NK-92 (cell line): Measurements from ENCODE around the gene KISS1R.
"Not testable (repeated sequence)": the region's sequence is repeated elsewhere in the genome, so short reads cannot be mapped to it uniquely, and the experiment has no call there.

Experiments used
- DNase-seq: peaks from one replicate; lab custom pipeline; 2025; ENCODE audit not compliant: unreplicated experiment; lab: John Stamatoyannopoulos, UW

The KISS1R gene

GRCh38 chr19:917323-918151 is at the start of gene KISS1R:
TSS of gene KISS1R (plus strand) at chr19:917333. CDS start at chr19:917503, 170 bp downstream.
- DNase-seq = no peak

DNA sequence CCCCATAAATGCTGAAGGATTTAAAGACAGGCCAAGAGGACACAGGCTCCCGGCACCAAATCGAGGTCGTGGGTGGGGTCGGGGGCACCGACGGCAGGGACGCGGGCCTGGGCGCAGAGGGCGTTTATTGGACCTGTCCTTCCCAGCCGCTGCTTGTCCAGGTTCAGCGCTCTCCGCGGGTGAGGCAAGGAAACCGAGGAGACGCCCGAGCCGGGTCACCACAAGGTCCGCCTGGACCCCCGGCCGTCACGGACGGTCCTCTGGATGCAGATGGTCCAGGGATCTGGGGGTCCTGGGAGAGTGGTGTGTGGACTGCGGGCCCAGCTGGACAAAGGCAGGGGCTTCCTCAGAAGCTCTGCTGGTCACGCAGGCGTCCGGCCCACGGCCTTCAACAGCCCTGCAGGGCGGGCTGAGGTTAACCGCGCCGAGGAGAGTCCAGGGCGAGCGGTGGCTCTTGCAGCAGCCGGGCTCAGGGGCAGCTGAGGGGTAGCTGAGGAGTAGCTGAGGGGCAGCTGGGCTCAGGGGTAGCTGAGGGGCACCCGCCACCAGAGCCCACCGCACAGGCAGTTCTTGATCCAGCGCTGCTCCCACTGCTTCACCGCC is 49.2 kb upstream of the KISS1R start:
- no peak for DNase-seq

DNA sequence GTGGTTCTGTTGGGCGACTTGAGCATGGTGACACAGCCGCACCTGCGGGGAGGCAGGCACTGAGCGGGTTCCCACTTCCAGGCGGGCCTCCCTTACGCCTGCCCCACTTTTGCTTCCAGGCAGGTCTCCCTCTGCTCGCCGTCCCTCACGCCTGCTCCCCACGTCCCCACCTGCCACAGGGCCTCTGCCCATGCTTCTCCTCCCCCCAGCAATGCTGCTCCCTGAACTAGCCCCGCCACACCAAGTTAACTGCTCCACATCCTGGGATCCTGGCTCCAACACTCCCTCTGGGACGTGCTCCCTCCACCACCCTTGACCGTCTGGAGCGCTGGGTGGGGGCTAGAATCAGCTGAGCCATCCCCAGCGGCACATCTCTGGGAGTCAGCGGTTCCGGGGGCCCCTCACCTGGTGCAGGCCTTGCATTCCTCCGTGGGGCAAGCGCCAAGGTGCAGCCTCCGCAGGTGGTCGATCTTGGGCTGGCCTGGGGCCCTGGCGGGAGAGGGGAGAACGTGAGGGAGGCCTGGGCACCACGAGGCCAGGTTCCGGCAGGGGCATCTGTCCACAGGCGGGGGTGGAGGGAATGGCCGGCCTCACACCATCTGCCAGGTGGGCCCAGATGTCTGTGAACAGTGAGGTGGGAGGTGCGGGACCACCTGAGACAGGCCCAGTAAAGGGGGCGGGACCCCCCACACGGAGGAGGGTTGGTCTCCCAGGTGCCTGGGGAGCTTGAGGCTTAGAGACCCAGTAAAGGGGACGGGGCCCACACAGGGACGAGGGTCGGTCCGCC is 48.5 kb upstream of the KISS1R start:
- no peak for DNase-seq

GRCh38 chr19:869245-870177 is 47.6 kb upstream of the KISS1R start:
- DNase-seq = no peak

DNA sequence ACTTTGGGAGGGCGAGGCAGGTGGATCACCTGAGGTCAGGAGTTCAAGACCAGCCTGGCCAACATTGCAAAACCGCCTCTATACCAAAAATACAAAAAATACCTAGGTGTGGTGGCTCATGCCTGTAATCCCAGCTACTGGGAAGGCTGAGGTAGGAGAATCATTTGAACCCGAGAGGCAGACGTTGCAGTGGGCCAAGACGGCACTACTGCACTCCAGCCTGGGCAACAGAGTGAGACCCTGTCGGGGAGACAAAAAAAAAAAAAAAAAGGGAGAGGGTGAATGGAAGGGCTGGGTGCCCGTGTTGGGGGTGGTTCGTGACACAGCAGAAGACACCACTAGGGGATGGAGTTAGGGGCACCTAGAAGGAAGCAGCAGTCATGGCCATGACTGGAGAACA is 46.8 kb upstream of the KISS1R start:
- DNase-seq = no peak

GRCh38 chr19:870963-871401 is 46.2 kb upstream of the KISS1R start:
- no peak for DNase-seq

DNA sequence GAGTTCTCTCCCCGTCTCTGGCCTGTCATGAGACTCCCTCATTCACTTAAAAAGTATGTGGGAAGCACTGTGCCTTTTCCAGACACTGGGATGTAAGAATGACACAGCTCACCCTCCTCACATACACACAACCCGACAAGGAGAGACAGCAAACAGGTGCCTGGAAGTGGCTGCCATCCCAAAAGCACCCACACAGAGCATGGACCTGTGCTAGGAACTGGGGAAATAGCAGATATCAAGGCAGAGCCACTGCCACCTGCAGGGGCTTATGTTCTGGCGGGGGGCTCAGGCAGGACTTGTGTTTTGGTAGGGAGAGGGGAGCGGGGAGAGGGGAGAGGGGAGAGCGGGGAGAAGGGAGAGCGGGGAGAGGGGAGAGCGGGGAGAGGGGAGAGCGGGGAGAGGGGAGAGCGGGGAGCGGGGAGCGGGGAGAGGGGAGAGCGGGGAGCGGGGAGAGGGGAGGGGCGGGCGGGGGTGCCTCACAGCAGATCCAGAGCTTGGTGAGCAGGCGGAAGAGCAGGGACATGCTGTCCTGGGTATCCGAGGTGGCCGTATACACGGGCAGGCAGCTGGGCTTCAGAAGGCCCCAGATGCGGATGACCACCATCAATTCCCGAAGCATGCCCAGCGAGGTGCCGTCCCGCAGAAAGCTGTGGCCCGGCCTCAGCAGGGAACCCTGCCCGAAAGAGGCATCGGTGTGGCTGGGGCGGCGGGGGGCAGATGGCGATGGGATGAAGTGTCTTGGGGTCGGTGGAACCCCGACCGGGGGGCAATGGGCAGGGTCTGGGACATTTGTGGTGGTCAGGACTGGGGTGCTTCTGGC is 45.5 kb upstream of the KISS1R start:
- DNase-seq = no peak

DNA sequence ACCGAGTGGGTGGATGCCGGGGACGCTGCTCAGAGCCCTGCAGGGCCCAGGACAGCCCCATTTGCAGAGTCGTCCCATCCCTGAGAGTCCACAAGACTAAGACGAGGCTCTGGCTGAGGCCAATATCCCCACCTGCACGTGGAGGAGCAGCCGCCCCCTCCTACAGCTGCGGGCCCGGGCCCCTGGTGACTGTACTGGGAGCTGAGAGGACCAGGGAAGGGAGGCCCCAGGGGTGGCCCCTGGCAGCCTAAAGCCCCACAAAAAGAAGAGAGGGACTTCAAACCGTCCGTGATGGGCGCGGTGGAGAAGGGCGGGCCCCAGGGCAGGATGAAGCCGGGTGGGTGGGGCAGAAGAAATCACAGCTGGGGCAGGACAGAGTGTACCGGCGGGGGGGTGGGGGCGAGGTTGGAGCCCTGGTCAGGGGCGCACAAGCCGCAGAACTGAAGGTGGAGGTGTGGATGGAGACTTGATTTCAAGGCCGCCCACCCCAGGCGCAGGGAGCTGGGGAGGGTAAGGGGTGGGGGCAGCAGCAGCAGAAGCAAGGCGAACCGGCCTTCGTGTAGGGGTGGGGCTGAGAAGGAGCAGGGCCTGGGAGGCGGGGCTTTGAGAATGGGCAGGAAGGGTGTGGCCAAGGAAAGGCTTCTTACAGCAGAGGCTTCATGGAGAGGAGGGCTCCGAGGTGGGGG is 44.7 kb upstream of the KISS1R start:
- no peak for DNase-seq

DNA sequence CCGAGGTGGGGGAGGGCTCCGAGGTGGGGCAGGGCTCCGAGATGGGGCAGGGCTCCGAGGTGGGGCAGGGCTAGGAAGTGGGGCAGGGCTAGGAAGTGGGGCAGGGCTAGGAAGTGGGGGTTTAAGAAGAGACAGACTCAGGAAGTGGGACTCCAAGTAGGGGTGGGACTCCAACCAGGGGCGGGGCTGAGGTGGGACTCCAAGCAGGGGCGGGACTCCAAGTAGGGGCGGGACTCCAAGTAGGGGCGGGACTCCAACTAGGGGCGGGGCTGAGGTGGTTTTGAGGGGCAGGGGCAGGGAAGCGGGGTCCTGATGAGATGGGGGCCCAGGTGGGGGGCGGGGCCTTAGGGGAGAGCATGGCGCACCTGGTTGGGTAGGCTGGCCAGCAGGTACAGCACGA is 44.0 kb upstream of the KISS1R start:
- no peak for DNase-seq

DNA sequence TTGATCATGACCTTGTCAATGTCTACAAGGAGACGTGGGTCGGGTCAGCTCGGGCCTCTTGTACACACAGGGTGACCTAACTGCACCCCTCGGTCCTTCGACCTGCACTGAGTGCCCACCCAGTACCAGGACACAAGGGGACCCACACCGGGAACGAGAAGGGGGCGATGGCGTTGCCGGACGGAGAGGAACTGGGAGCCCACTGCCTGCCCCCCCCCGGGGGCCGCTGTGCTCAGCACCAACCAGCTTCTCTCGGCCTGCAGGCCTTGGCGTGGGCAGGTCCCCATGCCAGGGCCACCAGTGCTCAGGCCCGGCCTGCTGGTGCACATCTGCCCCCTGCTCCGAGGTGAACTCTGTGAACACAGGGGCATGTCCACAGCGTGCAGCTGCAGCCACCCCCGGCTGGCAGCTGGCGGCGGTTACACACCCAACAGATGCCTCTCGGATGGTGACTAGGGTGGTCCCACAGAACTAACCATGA is 43.5 kb upstream of the KISS1R start:
- DNase-seq = no peak

DNA sequence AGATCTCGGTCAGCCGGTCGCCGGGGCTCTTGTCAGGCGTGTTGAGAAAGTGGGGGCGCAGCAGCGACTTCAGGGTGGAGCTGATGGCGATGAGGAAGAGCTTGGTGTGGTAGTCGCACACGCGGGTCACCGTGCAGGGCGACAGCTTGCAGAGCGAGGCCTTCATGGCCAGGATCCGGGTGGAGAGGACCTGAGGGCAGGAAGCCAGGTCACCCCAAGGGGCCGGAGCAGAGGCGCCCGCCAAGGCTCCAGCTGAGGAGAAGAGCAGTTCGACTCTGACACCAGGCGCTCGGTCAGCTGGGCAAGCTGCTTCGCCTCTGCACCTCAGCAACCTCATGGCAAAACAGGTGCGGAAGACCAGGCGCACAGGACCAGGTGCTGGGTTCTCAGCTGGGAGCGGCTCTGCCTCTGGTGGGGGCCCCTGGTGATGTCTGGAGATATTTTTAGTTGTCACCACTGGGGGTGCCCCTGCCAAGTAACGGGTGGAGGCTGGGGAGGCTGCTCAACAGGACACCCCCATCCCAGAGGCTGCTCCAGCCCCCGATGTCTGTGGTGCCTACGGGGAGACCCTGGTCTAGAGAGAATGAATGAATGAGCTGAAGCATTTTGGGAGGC is 41.8 kb upstream of the KISS1R start:
- DNase-seq = no peak

GRCh38 chr19:876089-876488 is 41.0 kb upstream of the KISS1R start:
- no peak for DNase-seq

DNA sequence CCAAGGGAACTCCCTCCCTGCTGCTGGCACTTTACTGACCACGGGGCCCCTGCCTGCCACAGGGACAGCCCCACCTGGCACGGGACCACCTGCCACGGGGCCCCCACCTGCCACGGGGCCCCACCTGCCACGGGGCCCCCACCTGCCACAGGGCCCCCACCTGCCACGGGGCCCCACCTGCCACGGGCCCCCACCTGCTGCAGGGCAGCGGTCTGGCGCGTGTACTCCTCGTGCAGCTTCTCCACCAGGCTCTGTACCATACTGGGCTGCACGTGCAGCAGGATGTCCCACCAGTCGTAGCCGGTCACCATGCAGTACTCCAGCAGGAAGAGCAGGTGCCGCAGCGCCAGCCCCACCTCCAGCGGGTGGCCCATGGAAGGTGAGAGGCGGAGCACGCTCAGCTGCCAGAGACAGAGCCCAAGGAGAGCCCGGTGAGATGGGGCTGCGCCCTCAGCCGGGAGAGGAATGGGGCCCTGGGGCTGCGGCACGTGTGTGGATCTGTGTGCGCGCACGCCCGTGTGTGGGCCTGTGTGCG is 40.3 kb upstream of the KISS1R start:
- DNase-seq = no peak

GRCh38 chr19:877992-878660 is 39.0 kb upstream of the KISS1R start:
- DNase-seq = not testable (repeated sequence)

- DNase-seq = not testable (repeated sequence)
Observed at GRCh38 chr19:878751-879561, 38.2 kb upstream of the KISS1R start.

DNA sequence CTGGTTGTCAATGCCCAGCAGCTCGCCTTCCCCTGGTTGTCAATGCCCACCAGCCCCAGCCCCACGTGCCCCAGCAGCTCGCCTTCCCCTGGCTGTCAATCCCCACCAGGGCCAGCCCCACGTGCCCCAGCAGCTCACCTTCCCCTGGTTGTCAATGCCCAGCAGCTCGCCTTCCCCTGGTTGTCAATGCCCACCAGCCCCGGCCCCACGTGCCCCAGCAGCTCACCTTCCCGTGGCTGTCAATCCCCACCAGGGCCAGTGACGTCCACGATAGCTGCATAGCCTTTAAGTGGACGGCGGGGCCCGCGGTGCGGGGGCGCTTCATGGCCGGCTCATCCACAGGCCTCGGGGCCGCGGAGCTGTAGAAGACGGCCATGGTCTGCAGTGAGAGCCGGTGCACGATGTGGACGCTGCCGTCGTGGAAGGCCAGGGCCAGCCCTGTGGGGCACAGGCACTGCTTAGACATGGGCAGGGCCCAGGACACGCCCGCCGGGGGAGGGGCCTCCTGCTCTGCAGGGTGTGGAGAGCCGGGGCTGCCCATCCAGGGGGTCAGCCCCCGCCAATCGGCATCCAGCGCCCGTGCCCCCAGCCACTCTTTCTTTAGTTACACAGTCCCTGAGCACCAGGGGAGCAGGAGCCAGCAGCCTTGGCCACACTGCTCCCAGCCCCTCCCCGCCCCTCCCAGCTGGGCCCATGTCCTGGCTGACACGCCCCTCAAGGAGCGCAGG is 37.3 kb upstream of the KISS1R start:
- no peak for DNase-seq
